Measurements from ENCODE around the gene MAK.
A peak's percentile ranks its signal among the peaks of the same experiment; 100 is the strongest.
"Not testable (repeated sequence)": the region's sequence is repeated elsewhere in the genome, so short reads cannot be mapped to it uniquely, and the experiment has no call there.

The MAK gene

GRCh38 chr6:10852361-10852960 is 14.1 kb upstream of the MAK start:
- peak; percentile 55 for DNase-seq

- DNase-seq, result no peak
Measured at GRCh38 chr6:10850728-10851127, 12.4 kb upstream of the MAK start.

GRCh38 chr6:10849901-10850300 is 11.6 kb upstream of the MAK start:
- DNase-seq, result no peak

GRCh38 chr6:10847684-10848083 is 9.3 kb upstream of the MAK start:
- peak; percentile 44 for DNase-seq

GRCh38 chr6:10843554-10843953 is 5.2 kb upstream of the MAK start:
- DNase-seq, result no peak

- no peak for DNase-seq
Measured at GRCh38 chr6:10838794-10839333, 525 bp upstream of the MAK start.

- DNase-seq, result peak; percentile 69
Measured at GRCh38 chr6:10837622-10837994, 731 bp downstream of the MAK start.

GRCh38 chr6:10837009-10837621 is 1.2 kb downstream of the MAK start:
- DNase-seq, result peak; percentile 63

- no peak for DNase-seq
Measured at GRCh38 chr6:10834823-10835222, 3.5 kb downstream of the MAK start.

- no peak for DNase-seq
Measured at GRCh38 chr6:10831609-10832008, 6.7 kb downstream of the MAK start.

- no peak for DNase-seq
Measured at GRCh38 chr6:10824819-10825218, 13.5 kb downstream of the MAK start.

- DNase-seq, result no peak
Measured at GRCh38 chr6:10824297-10824696, 14.0 kb downstream of the MAK start.

- not testable (repeated sequence) for DNase-seq
Measured at GRCh38 chr6:10814176-10814575, 24.2 kb downstream of the MAK start.

GRCh38 chr6:10809098-10809497 is 29.2 kb downstream of the MAK start:
- peak; percentile 4 for DNase-seq

- DNase-seq, result no peak
Measured at GRCh38 chr6:10808376-10808775, 30.0 kb downstream of the MAK start.

- peak; percentile 73 for DNase-seq
Measured at GRCh38 chr6:10801224-10801848, 37.0 kb downstream of the MAK start.

- peak; percentile 73 for DNase-seq
Measured at GRCh38 chr6:10800810-10801209, 37.5 kb downstream of the MAK start.

GRCh38 chr6:10794239-10794638 is 44.1 kb downstream of the MAK start:
- no peak for DNase-seq

- DNase-seq, result no peak
Measured at GRCh38 chr6:10793695-10794094, 44.6 kb downstream of the MAK start.

GRCh38 chr6:10793035-10793434 is 45.3 kb downstream of the MAK start:
- DNase-seq, result no peak

GRCh38 chr6:10792101-10792500 is 46.2 kb downstream of the MAK start:
- no peak for DNase-seq

- no peak for DNase-seq
Measured at GRCh38 chr6:10791673-10792072, 46.7 kb downstream of the MAK start.

- DNase-seq, result no peak
Measured at GRCh38 chr6:10779076-10779475, 59.3 kb downstream of the MAK start.

- DNase-seq, result no peak
Measured at GRCh38 chr6:10778230-10778629, 60.1 kb downstream of the MAK start.

All from DMS53 (cell line).